Measurements from ENCODE around the gene ACTR6.
A peak's percentile ranks its signal among the peaks of the same experiment; 100 is the strongest.
"Not testable (repeated sequence)": the region's sequence is repeated elsewhere in the genome, so short reads cannot be mapped to it uniquely, and the experiment has no call there.

ACTR6 gene

DNA sequence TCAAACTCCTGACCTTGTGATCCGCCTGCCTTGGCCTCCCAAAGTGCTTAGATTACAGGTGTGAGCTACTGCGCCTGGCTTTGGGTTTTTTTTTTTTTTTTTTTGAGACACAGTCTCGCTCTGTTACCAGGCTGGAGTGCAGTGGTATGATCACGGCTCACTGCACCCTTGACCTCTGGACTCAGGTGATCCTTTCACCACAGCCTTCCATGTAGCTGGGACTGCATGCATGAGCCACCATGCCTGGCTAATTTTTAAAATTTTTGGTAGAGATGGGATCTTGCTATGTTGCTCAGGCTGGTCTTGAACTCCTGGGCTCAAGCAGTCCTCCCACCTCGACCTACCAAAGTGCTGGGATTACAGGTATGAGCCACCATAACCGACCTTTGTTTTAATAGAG lies 21.6 kb downstream of the ACTR6 start:
- DNase-seq, result not testable (repeated sequence)

DNA sequence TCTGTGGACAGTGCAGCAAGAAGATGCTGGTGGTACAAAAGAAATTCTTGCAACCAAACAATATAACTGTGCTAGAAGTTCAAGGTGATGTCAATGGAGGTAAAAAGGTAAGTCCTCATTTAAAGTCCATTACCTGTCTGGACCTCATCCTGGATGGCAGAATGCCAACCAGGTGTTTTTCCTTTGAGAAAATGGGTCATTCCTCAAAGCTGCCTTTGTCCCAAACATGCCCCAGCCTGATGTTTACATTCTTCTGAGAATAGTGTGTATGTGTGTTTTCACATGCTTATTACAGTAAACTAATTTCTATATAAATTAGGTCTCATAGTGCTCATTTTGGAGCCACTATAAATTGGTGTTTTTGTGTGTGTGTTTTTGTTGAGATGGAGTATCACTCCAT lies 24.9 kb downstream of the ACTR6 start:
- DNase-seq, result no peak

DNA sequence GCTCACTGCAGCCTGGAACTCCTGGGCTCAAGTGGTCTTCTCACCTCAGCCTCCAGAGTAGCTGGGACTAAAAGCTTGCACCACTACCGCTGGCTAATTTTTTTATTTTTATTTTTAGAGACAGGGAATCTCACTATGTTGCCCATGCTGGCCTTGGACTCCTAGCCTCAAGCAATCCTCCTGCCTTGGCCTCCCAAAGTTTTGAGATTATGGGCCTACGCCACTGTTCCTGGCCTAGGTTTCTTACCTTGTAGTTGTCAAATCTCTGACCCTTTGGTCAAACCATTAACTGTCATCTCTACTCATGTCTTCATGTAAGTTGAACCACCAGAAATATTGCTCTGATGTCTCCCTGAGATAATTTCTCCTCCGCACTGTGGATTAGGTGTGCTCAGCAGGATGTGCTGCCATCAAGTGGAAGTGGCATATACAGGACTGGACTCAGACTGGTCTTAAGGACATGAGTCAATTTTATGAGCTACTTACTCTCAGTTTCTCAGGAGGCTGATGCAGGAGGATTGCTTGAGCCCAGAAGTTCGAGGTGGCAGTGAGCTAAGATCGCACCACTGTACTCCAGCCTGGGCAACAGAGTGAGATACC lies 28.5 kb downstream of the ACTR6 start:
- DNase-seq, result no peak

DNA sequence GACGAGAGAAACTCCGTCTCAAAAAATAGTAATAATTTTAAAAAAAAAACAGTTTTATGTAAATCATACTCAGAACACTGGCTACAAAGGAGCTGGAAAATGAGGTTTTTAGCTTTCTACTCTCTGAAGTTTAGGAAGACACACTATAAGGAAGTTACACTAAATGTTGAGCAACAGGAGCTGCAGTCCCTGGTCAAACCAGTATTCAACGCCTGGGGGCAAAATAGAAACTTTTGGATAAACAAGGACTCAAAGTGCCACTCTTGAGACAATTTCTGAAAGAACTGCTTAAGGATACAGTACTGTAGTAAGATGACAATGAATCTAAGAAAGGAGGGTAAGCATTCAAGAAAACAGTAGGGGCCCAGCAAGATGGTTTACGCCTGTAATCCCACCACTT lies 29.3 kb downstream of the ACTR6 start:
- DNase-seq, result no peak

DNA sequence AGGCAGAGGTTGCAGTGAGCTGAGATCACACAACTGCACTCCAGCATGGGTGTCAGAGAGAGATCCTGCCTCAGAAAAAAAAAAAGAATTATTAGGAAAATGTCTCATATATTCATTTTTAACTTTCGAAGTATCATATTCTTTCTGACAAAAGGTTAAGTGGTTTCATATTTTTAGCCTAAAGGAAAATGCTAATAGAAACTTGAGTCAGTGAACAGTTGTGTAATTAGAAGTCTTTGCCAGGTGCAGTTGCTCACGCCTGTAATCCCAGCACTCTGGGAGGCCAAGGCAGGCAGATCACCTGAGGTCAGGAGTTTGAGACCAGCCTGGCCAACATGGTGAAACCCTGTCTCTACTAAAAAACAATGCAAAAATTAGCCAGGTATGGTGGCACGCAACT lies 31.3 kb downstream of the ACTR6 start:
- DNase-seq, result not testable (repeated sequence)

DNA sequence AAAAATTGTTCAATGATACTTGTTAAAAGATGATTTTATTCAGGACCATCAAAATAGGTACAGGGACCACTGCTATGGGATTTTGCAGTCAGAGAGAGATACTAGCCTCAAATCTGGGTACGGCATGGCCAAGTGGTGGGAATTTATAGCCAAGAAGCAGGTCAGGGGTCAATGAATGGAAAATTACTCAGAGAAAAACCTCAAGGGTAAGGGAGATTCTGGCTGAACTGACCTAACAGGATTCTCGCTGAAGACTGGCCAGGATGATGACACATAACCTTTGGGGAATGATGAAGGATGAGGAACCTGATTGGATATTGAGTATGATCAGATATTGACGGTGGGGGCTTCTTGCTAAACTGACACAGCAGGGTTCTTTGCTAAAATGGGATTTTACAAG lies 33.6 kb downstream of the ACTR6 start:
- DNase-seq, result no peak

DNA sequence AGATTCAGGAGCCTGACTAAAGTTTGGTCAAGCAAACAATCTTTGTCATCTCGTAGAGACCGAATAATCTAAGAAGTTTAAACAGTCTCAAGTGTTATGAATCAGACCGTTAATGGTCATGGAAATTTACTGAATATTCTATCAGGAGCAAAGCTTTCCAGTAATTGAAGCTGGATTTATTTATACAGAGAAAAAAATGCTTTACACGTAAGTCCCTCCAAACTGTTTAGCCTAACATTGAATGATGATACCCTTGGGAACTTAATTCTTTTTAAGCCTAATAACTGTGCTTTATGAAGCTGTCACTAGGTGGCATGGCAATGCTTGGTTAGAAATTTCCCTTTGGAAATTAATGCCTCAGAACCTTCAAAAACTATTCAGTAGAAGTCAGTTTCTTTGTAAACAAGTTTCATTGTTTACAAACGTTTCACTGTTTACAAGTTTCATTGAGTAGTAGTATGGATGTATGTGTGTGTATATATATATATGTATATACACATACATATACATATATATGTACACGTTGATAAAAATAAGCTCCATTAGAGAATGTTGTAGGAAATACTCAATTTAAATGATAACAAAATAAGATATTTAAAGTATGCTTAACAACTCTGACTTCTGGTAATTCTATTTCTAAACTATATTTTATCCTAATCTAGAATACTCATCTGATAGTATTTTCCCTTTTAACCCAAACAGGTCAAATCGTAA lies 34.1 kb downstream of the ACTR6 start:
- no peak for DNase-seq

DNA sequence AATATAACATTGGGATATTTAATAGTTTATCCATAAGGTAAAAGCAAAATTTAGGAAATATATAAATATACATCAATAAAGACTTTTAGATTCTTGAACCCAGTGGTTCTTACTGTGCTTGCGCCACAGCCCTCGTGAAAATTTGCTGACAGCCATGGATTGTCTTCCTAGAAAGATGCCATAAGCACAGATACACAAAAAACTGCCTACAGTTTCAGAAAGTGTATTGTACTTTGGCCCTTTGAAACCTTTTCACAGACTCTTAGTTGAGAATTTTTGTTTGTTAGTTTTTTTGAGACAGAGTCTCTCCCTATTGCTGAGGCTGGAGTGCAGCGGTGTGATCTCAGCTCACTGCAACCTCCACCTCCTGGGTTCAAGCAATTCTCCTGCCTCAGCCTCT lies 38.2 kb downstream of the ACTR6 start:
- no peak for DNase-seq

DNA sequence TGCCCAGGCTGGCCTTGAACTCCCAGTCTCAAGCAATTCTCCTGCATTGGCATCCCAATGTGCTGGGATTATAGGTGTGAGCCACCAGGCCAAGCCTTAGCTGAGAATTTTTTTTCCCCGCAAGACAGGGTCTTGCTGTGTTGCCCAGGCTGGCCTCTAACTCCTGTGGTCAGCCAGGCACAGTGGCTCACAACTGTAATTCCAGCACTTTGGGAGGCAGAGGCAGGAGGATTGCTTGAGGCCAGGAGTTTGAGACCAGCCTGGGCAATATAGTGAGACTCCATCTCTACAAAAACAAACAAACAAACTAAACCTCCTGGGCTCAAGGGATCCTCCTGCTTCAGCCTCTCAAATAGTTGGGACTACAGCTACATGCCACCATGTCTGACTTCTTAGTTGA lies 39.0 kb downstream of the ACTR6 start:
- no peak for DNase-seq

DNA sequence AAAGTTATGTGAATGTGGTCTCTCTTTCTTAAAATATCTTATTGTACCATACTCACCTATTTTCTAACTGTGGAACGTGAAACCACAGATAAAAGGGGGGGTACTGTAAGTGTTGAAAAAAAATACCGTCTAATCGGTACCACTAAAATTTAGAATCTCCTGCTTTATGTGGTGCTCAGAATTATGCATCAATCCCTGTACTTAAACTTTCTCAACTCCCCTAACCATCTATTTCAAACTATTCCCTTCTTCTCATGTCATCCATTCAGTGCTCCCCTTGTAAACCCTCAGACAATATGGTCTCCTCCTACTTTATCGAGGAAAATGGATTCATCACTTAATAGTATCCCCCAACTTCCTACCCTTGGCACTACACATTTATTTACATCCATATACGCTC lies 42.5 kb downstream of the ACTR6 start:
- DNase-seq, result no peak

DNA sequence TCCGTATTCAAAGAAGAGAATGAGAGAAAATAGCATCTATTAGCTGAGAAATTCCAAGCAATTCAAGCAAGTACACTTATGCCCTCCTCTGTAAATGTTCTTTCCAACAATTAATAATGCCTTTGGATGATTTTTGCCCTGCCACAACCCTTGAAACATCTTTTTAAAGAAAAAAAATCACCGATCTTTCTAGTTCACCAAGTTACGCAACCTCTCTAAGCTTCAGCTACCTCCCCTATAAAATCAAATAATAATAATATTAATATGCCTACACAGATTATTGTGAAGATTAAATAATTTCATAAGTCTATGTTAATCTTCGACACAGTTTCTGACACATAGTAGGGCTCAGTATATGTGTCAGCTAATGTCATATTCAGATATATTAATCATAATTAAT lies 47.1 kb downstream of the ACTR6 start:
- DNase-seq, result no peak

DNA sequence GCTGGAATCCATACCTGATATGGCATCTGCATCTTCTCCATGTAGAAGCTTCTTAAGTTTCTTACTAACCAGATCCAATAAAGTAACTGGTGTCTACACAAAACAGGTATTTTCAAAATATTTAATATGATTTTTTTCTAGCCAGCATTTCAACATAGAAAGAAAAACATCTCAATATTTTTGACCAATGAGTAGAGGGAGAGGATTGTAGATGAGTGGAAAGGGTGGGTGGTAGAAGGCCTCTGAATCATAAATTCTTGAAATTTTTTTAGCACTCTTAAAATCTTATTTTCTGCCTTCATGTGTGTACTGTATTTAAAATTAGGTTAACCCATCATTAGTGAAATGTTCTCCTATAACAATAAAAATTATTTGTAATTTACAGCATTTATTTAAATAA lies 48.3 kb downstream of the ACTR6 start:
- DNase-seq, result no peak

DNA sequence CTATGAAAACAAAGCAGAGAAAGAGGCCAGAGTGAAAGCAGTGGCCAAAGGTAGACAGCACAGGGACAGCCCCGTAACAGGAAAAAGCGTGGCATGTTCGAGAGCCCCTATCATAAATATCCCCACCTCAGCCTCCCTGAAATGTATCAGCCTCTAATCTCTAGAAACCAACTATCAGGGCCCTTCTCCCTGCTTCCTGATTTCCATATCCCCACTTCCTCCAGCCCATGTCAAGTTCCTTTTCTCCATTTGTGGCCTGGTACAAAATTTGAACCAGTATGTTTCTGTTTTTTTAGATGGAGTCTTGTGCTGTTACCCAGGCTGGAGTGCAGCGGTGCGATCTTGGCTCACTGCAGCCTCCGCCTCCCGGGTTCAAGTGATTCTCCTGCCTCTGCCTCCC lies 49.3 kb downstream of the ACTR6 start:
- no peak for DNase-seq

DNA sequence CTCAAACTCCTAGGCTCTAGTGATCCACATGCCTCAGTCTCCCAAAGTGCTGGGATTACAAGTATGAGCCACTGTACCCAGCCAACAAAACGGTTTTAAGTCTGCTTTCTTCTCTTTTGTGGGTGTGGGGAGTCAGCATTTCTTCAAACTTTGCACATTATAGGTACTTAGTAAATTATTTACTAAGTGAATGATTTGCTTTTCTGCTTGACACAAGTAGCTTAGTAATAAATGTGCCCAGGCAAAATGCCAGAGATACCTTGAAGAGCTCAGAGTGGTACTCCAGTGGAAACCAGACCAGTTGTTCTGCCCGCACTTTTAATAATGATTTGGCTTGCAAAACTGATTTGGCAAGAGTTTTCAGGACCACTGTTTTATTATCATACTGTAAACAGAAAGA lies 51.3 kb downstream of the ACTR6 start:
- DNase-seq, result no peak

DNA sequence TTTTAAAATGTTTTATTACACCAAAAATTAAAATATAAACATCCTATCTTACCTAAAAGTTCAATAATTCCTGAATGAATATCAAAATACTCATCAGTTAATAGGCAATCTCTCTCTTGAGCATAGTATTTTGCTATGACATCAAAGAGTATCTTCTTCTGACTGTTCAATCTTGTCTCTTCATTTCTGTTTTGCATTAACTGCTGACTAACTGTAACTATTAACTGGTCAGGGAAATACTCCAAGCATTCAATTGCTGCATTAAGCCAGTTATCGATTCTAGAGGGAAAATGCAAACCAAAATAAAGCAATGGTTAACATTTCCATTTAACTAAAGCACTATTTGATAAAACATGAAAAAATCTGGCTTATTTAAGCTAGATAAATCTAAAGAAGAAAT lies 52.8 kb downstream of the ACTR6 start:
- DNase-seq, result no peak

DNA sequence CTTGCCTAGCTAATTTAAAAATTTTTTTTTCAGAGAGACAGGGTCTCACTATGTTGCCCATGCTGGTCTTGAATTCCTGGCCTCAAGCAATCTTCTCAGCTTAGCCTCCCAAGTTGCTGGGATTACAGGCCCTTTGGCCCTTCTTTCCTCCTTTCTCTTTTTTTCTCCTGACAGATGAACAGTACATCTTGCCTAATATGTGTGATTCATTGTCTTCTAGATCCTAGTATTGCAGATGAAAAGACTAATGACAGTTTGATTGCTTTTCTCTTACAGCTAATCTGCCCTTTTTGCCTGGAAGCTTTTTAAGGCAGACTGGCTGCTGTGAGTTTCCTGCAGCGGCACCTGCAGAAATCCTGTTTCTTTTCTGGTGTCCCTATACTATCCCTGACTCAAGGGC lies 54.3 kb downstream of the ACTR6 start:
- DNase-seq, result no peak

DNA sequence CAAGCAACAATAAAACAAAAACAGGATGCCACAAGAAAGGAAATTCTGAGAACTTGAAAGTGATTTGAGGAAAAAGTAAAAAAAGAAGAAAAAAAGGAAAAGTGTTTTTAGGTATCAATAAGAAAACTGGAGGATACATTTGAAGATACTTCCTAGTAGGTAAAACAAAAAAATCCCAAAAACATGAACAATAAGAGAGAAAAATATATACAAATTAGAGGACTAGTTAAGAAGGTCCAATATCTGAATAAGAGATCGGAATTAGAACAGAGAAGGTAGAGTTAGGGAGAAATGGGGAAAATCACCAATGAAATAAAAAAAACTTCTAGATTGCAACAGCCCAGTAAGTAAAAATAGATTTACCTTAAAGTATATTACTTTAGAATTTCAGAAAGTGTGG lies 57.5 kb downstream of the ACTR6 start:
- no peak for DNase-seq

DNA sequence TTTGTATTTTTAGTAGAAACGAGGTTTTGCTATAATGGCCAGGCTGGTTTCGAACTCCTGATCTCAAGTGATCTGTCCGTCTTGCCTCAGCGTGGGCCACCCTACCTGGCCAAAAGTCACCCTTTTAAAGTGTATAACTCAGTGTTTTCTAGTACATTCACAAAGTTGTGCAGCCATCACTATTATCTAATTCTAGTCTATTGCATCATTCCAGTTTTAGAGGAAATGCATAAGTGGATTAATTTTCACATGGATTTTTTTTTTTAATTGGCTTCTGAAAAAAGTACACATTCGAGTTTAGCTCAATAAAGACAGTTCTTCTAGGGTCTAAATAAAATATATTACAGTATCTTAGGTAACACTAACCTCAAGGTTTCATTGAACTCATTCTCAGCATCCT lies 62.5 kb downstream of the ACTR6 start:
- DNase-seq, result no peak

DNA sequence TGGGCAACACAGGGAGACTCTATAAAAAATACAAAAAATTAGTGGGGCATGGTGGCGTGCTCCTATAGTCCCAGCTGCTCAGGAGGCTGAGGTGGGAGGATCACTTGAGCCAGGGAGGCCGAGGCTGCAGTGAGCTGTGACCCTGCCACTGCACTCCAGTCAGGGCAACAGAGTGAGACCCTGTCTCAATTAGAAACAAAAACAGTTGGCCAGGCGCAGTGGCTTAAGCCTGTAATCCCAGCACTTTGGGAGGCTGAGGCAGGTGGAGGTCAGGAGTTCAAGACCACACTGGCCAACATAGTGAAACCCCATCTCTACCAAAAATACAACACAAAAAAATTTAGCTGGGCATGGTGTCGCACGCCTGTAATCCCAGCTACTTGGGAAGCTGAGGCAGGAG lies 64.5 kb downstream of the ACTR6 start:
- DNase-seq, result not testable (repeated sequence)

DNA sequence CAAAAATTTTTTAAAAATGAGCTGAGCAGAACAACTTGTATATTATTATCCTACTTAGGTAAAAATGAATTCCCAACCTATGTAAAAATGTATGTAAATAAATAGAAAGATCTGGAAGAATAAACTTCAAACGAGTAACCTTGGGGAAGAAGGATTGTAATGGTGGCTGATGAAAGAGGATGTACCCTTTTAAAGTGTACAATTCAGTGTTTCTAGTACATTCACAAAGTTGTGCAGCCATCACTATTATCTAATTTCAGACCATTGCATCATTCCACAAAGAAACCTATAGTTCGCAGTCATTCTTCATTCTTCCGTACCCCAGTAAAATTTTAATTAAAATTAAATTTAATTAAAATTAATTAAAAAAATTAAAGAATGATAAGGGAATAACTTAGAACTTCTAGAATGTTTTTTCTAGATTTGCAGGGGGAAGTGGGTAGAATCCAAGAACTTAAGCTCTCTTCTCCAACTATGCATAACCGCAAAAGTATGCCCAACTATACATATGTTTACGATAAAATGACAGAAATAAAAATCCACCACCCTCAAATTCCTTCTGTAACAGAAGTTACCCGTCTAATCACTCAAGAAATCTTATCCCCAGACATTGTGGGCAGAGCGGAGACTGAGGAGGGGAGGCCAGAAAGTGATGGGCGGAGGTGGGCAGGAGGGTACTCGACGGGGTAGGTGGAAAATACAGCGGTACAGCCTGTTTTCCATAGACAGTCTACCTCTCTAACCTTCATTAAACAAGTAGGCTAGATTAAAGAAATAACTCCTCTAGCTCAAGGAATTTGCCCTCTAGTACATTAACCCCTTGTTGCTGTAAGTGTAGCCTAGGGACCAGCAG lies 65.3 kb downstream of the ACTR6 start:
- no peak for DNase-seq

DNA sequence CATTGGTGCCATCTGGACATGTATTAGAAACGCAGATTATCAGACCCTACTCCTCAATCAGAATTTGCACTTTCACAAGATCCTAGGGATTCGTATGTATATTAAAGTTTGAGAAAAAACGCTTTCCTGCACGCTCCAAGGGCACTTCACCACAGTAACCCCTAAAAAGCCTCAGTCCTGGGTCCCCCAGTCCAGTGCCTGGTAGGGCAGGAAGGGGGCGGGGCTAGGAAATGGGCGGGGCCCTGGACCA lies 65.9 kb downstream of the ACTR6 start:
- peak in 1 of 4 experiments; percentile 91 for DNase-seq

DNA sequence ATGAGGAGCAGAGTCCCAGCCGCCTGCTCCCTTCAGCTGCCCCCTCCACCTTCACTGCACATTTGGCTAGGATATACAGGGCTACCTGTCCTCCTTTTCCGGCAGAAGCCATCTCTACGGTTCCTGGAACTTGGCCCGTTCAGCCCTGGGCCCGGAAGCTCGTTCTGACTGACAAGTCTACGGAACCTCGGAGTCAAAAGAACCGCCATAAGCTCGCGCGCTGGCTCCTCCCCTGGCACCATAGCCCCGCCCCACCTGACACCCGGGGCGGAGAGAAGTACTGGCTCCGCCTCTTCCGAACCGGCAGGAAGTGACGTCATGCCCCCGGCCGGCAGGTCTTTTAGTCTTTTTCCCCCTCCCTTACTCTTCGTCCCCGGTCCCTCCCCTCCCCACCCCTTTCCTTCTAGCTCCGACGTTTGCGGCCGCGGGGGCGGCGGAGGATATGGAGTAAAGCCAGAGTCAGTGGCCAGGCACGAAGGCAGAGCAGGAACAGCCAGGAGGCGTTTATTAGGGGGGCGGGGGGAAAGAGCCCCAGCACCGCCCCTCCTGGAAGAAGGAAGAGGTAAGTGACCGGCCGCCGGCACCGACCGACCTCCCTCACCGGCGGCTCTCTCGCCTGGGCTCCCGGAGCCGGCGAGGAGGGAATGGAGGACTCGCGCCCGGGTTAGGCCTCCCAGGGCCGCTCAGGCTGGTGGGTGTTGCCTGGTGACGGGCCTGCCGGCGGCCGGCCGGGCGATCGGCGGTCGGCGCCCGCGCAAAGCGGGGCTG lies 66.4 kb downstream of the ACTR6 start, which contains the start of the genes DEPDC4 and SCYL2:
TSS of gene DEPDC4 (minus strand) at position 245 of the 768 bp plus-strand sequence. CDS start at position 242, 3 bp downstream.
TSS of gene SCYL2 (plus strand) at position 343 of the 768 bp plus-strand sequence. CDS start 15,794 bp downstream, outside the sequence.
- DNase-seq, result peak; percentile 87 to 96 (median 91)

DNA sequence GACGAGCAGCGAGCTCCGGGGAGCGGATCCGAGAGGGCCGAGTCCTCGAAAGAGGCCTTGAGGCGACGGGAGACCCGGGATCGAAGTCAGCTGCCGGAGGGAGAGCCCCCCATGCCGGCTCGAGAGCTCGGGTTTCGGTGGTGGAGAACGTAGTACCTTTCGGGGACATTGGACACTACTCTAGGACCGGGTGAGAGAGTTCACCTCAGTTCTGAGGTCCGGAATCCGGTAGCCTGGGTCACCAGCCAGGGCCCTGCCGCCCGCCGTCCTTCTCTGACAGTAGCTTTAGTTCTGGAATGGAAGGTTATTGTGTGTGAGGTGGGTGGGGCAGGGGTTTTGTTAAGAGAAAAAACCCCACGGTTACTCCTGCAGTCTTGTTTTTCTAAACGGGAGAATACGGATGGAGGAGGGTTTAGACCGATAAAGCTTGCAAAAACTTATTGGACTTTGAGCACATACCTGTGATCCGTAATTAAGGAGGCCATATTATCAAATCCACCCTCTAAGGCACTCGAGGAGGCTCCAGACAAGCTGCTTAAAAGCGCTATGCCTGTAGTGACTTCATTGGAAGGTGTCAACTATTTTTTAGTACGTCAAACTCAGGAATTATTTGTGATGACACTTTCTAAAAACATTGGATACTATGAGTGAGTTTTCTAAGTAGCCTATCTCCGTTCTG lies 67.1 kb downstream of the ACTR6 start:
- no peak for DNase-seq
